Measurements from ENCODE around the gene RBM38.

Gene RBM38

GRCh38 chr20:57400231-57400701, 9.1 kb downstream of the RBM38 start:
- peaks cover 6% of the 10 kb centered on the region for H3K4me1 ChIP-seq (ENCODE audit: insufficient read depth, low read length)
- H3K4me3 ChIP-seq (ENCODE audit: low read length): no peak overlapping the region
- no peak overlapping the region for H3K27ac ChIP-seq (ENCODE audit: low read length)
- H3K36me3 ChIP-seq (ENCODE audit: insufficient read depth, low read depth, low read length): peaks cover 88% of the 10 kb centered on the region
- no peak overlapping the region for H3K9ac ChIP-seq (ENCODE audit: low read depth, low read length)
- no peaks in the 10 kb centered on the region for H3K27me3 ChIP-seq (ENCODE audit: insufficient read depth, low read length)
- no peaks in the 10 kb centered on the region for H3K9me3 ChIP-seq (ENCODE audit: insufficient read depth, low read depth, low read length)

GRCh38 chr20:57400821-57401564, 9.8 kb downstream of the RBM38 start:
- Histone ChIP-seq H3K9ac (ENCODE audit: low read depth, low read length) (no peak overlapping the region), H3K27ac (ENCODE audit: low read length) (no peak overlapping the region), H3K27me3 (ENCODE audit: insufficient read depth, low read length) (no peaks in the 10 kb centered on the region), H3K9me3 (ENCODE audit: insufficient read depth, low read depth, low read length) (no peaks in the 10 kb centered on the region), H3K36me3 (ENCODE audit: insufficient read depth, low read depth, low read length) (peaks cover 90% of the 10 kb centered on the region), H3K4me1 (ENCODE audit: insufficient read depth, low read length) (peaks cover 2% of the 10 kb centered on the region), H3K4me3 (ENCODE audit: low read length) (no peak overlapping the region)

GRCh38 chr20:57401565-57401918, 10.3 kb downstream of the RBM38 start:
- Histone ChIP-seq H3K9ac (ENCODE audit: low read depth, low read length) (no peak overlapping the region), H3K27ac (ENCODE audit: low read length) (no peak overlapping the region), H3K4me3 (ENCODE audit: low read length) (no peak overlapping the region), H3K36me3 (ENCODE audit: insufficient read depth, low read depth, low read length) (peaks cover 90% of the 10 kb centered on the region), H3K4me1 (ENCODE audit: insufficient read depth, low read length) (no peaks in the 10 kb centered on the region), H3K9me3 (ENCODE audit: insufficient read depth, low read depth, low read length) (no peaks in the 10 kb centered on the region), H3K27me3 (ENCODE audit: insufficient read depth, low read length) (no peaks in the 10 kb centered on the region)

GRCh38 chr20:57402206-57403125, 11.3 kb downstream of the RBM38 start:
- no peaks in the 10 kb centered on the region for H3K4me1 ChIP-seq (ENCODE audit: insufficient read depth, low read length)

DNA sequence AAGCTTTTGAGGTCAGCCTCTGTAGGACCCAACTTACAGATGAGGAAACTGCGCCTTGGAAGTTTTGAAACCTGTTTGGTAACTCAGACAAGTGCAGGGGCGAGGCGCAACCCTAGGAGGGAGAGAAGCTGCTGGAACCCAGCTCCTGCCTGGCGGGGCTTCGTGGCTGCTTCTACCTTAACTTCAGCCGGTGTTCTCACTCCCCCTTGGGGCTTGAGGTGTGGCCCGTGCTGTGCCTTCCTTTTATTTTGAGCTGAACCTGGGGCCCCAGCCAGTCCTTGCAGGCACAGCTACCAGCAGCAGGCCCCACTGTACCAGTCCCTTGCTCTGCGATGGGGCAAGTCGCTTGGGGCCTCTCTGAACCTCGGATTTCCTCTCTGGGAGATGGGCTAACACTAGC, 12.0 kb downstream of the RBM38 start:
- Histone ChIP-seq H3K36me3 (ENCODE audit: insufficient read depth, low read depth, low read length) (peaks cover 89% of the 10 kb centered on the region), H3K27ac (ENCODE audit: low read length) (no peak overlapping the region), H3K9ac (ENCODE audit: low read depth, low read length) (no peak overlapping the region), H3K9me3 (ENCODE audit: insufficient read depth, low read depth, low read length) (no peaks in the 10 kb centered on the region), H3K4me1 (ENCODE audit: insufficient read depth, low read length) (no peaks in the 10 kb centered on the region), H3K27me3 (ENCODE audit: insufficient read depth, low read length) (no peaks in the 10 kb centered on the region), H3K4me3 (ENCODE audit: low read length) (no peak overlapping the region)

More at GRCh38 chr20:57402206-57403125, 11.3 kb downstream of the RBM38 start:
- peaks cover 88% of the 10 kb centered on the region for H3K36me3 ChIP-seq (ENCODE audit: insufficient read depth, low read depth, low read length)
- H3K9ac ChIP-seq (ENCODE audit: low read depth, low read length): no peak overlapping the region
- no peaks in the 10 kb centered on the region for H3K9me3 ChIP-seq (ENCODE audit: insufficient read depth, low read depth, low read length)
- no peaks in the 10 kb centered on the region for H3K27me3 ChIP-seq (ENCODE audit: insufficient read depth, low read length)
- no peak overlapping the region for H3K27ac ChIP-seq (ENCODE audit: low read length)
- H3K4me3 ChIP-seq (ENCODE audit: low read length): no peak overlapping the region

DNA sequence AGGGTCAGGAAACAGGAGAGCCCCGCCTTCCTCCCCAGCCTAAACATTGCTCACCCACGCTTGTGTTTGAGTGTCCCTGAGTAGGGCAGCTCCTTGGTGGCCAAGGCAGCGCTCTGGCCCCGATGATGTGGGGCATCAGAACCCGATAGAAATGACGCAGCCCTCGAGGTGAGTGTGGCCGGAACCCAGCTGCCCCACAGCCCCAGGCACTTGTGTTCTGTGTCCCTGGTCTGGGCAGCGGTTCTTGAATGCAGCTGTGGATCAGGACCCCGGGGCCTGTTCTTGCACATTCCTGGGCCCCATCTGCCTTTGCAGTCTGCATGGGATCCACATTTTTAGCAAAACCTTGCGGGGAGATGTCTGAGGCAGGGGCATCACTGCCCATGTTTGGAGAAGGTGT, 12.8 kb downstream of the RBM38 start:
- no peaks in the 10 kb centered on the region for H3K4me1 ChIP-seq (ENCODE audit: insufficient read depth, low read length)
- H3K4me3 ChIP-seq (ENCODE audit: low read length): no peak overlapping the region
- no peaks in the 10 kb centered on the region for H3K27me3 ChIP-seq (ENCODE audit: insufficient read depth, low read length)
- no peak overlapping the region for H3K9ac ChIP-seq (ENCODE audit: low read depth, low read length)
- H3K36me3 ChIP-seq (ENCODE audit: insufficient read depth, low read depth, low read length): peaks cover 92% of the 10 kb centered on the region
- H3K9me3 ChIP-seq (ENCODE audit: insufficient read depth, low read depth, low read length): no peaks in the 10 kb centered on the region
- H3K27ac ChIP-seq (ENCODE audit: low read length): no peak overlapping the region

- no peak overlapping the region for H3K4me3 ChIP-seq (ENCODE audit: low read length)
- no peaks in the 10 kb centered on the region for H3K9me3 ChIP-seq (ENCODE audit: insufficient read depth, low read depth, low read length)
- no peak overlapping the region for H3K9ac ChIP-seq (ENCODE audit: low read depth, low read length)
- H3K4me1 ChIP-seq (ENCODE audit: insufficient read depth, low read length): no peaks in the 10 kb centered on the region
- no peak overlapping the region for H3K27ac ChIP-seq (ENCODE audit: low read length)
- H3K27me3 ChIP-seq (ENCODE audit: insufficient read depth, low read length): no peaks in the 10 kb centered on the region
- peaks cover 92% of the 10 kb centered on the region for H3K36me3 ChIP-seq (ENCODE audit: insufficient read depth, low read depth, low read length)
Observed at GRCh38 chr20:57404419-57405072, 13.3 kb downstream of the RBM38 start.

- Histone ChIP-seq H3K4me3 (ENCODE audit: low read length) (no peak overlapping the region), H3K36me3 (ENCODE audit: insufficient read depth, low read depth, low read length) (peaks cover 88% of the 10 kb centered on the region), H3K27ac (ENCODE audit: low read length) (no peak overlapping the region), H3K27me3 (ENCODE audit: insufficient read depth, low read length) (no peaks in the 10 kb centered on the region), H3K4me1 (ENCODE audit: insufficient read depth, low read length) (no peaks in the 10 kb centered on the region), H3K9ac (ENCODE audit: low read depth, low read length) (no peak overlapping the region), H3K9me3 (ENCODE audit: insufficient read depth, low read depth, low read length) (no peaks in the 10 kb centered on the region)
Observed at GRCh38 chr20:57405236-57406016, 14.2 kb downstream of the RBM38 start.

DNA sequence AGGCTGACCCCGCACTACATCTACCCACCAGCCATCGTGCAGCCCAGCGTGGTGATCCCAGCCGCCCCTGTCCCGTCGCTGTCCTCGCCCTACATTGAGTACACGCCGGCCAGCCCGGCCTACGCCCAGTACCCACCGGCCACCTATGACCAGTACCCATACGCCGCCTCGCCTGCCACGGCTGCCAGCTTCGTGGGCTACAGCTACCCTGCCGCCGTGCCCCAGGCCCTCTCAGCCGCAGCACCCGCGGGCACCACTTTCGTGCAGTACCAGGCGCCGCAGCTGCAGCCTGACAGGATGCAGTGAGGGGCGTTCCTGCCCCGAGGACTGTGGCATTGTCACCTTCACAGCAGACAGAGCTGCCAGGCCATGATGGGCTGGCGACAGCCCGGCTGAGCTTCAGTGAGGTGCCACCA, 16.4 kb downstream of the RBM38 start:
- Histone ChIP-seq H3K27me3 (ENCODE audit: insufficient read depth, low read length) (no peaks in the 10 kb centered on the region), H3K36me3 (ENCODE audit: insufficient read depth, low read depth, low read length) (peaks cover 69% of the 10 kb centered on the region), H3K27ac (ENCODE audit: low read length) (no peak overlapping the region), H3K4me3 (ENCODE audit: low read length) (no peak overlapping the region), H3K4me1 (ENCODE audit: insufficient read depth, low read length) (no peaks in the 10 kb centered on the region), H3K9me3 (ENCODE audit: insufficient read depth, low read depth, low read length) (no peaks in the 10 kb centered on the region), H3K9ac (ENCODE audit: low read depth, low read length) (no peak overlapping the region)

DNA sequence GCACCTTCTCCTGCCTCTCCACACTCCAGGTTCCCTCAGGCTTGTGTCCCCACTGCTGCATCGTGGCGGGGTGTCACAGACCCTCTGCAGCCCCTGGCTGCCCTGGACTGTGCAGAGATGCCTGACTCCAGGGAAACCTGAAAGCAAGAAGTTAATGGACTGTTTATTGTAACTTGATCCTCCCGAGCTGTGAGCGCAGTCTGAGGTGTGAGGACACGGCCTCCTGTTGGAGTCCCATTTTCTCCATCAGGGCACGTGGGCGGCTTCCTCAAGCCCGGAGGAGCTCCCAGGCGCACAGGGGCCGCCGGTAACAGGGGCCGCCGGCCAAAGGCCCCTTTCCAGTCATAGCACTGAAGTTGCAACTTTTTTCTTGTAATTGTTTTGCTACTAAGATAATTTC, 16.9 kb downstream of the RBM38 start:
- H3K9me3 ChIP-seq (ENCODE audit: insufficient read depth, low read depth, low read length): no peaks in the 10 kb centered on the region
- no peak overlapping the region for H3K27ac ChIP-seq (ENCODE audit: low read length)
- no peaks in the 10 kb centered on the region for H3K27me3 ChIP-seq (ENCODE audit: insufficient read depth, low read length)
- H3K9ac ChIP-seq (ENCODE audit: low read depth, low read length): no peak overlapping the region
- H3K4me1 ChIP-seq (ENCODE audit: insufficient read depth, low read length): no peaks in the 10 kb centered on the region
- no peak overlapping the region for H3K4me3 ChIP-seq (ENCODE audit: low read length)
- peaks cover 64% of the 10 kb centered on the region for H3K36me3 ChIP-seq (ENCODE audit: insufficient read depth, low read depth, low read length)

Data from iPS-20b (cell line).